ENCODE measurements around the gene TSSK3.

The TSSK3 gene, protein sequence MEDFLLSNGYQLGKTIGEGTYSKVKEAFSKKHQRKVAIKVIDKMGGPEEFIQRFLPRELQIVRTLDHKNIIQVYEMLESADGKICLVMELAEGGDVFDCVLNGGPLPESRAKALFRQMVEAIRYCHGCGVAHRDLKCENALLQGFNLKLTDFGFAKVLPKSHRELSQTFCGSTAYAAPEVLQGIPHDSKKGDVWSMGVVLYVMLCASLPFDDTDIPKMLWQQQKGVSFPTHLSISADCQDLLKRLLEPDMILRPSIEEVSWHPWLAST

DNA sequence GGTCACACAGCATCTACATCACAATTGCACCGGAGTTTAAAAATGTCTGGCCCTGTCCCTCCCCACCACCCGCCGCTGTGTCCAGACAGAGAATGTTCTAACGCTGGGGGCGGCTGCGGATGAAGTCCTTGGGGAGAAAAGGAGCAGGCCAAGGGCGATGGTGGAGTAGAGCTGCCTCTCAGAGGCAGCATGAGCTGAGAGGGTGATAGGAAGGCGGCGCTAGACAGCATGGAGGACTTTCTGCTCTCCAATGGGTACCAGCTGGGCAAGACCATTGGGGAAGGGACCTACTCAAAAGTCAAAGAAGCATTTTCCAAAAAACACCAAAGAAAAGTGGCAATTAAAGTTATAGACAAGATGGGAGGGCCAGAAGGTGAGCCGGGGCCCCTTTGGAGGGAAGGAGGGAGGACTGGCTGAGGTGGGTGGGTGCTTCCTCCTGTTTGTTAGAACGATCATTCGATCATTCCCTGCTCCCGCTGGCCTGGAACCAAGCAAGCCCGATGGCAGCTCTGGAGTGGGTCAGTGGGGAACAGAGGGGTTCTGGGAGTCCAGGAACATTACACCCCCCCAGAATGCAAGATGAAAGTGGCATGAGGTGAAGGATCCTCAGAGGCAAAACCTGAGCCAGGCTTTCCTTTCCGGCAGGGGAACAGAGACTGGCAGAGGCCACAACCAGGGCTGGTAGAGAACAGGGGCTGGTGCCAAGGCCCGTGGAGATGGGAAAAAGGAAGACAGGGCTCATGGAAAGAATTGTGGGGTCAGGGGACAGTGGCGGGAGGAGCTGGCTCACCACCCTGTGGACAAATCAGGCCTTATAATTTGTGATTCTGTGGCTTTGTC, at the start of gene TSSK3, which contains the start of gene FAM229A:
TSSK3 (plus strand) TSS at position 66 of the 840 bp plus-strand sequence; CDS start at position 229, 163 bp downstream.
FAM229A (minus strand) TSS at position 12 of the 840 bp plus-strand sequence. CDS start 394 bp downstream, outside the sequence.
- DNase-seq (ENCODE audit: low read depth in 2 of 2) = no peak

DNA sequence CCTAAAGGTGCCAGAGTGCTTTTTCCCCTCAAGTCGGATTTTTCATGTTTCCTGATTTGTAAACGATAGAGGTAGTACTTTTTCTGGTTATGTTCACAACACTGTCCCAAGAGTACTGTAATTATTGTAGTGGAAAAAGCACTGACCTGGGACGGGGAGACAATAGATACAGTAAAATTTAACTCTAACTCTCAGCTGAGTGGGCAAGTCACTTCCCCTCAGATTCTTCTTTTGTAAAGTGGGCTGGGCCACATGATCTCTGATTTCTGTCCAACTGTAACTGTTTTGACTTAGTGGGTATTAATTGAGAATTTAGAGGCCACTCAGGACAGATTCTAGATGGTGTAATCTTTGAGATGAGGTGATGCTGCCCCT, 45.4 kb upstream of the TSSK3 start:
- DNase-seq (ENCODE audit: low read depth in 2 of 2) = no peak

DNA sequence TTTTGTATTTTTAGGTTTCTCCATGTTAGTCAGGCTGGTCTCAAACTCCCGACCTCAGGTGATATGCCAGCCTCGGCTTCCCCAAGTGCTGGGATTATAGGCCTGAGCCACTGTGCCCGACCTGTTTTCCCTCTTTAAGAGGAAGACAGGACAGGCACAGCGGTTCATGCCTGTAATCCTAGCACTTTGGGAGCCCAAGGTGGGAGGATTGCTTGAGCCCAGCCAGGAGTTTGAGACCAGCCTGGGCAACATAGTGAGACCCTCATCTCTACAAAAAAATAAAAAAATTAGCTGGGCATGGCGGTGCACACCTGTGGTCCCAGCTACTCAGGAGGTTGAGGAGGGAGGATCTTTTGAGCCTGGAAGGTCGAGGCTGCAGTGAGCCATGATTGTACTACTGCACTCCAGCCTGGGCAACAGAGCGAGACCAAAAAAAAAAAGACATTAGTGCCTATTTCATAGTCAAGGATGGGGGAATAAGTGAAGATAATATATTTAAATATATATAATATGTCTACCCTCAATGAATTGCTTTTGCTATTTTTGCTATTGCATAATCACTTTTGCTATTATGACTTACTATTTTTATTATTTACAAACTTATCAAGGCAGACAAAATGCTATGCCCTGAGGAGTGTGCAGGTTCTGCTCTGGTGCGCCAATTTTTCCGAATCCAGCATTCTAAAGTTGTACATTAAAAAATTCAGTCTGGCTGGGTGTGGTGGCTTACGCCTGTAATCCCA, 44.0 kb upstream of the TSSK3 start:
- no peak for DNase-seq (ENCODE audit: low read depth in 2 of 2)

DNA sequence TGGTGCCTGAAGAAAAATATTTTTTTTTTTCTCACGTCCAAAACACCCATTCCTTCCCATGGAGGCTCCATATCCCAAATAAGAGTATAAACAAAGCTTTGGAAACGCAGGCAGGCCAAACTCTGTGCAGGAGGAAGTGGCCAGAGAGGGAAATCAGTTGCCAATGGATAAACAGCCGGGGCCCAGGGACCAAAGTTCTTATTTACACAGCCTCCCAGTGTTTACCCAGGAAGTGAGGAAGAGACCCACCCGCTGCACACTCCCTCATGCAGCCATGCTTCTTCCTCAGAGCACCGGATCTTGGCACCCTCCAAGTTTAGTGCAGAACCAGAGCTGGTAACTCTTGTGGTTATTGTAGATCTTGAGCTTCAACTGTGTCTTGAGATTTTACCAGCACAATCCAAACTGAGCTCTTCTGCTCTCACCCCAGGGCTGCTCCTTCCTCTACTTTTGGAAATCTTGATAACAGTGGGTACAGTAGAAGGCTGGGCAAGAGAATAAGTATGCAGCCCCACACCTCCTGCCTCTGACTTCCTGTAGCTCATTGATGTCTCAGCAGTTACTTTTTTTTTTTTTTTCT, 40.5 kb upstream of the TSSK3 start:
- DNase-seq (ENCODE audit: low read depth in 2 of 2) = no peak

DNA sequence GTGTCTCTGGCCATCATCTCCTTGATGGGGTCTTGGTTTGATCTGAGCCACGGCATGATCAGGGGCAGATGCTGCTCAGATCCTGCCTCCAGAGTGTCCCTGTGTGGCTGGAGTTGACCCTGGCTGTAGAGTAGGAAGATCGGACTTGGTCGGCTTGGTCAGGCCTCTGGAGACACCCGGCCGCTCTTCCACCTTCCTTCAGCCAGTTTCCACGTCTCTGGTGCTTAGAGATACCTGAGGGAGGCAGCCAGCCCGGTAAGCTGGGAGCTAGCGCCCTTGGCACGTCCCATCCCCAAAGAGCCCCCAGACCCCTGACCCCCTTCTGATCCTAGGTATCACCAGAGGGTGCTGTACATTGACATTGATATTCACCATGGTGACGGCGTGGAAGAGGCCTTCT, 35.1 kb upstream of the TSSK3 start:
- no peak for DNase-seq (ENCODE audit: low read depth in 2 of 2)

DNA sequence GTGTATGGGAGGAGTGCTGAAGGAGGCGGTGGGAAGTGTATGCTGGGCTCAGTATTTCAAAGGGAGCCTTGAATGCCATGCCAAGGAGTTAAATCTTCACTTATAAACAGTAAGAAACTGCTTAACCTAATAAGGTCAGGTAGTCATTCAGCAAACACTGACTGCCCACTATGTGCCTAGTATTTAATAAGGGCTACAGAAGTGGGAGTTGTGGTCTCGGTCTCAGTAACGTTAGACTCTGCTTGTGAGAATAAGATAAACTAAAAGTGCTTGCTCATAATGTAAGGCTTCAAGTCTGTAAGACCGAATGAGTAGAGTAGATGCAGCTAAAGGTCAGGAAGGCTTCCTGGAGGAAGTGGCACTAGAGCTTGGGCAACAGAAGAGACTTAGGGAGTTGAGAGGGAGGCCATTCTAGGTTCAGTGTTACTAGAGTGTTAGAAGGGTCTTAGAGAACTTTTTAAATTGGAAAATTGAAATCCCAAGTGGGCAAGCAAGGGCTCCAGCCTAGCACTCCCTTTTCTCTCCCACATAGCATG, 32.3 kb upstream of the TSSK3 start:
- no peak for DNase-seq (ENCODE audit: low read depth in 2 of 2)

DNA sequence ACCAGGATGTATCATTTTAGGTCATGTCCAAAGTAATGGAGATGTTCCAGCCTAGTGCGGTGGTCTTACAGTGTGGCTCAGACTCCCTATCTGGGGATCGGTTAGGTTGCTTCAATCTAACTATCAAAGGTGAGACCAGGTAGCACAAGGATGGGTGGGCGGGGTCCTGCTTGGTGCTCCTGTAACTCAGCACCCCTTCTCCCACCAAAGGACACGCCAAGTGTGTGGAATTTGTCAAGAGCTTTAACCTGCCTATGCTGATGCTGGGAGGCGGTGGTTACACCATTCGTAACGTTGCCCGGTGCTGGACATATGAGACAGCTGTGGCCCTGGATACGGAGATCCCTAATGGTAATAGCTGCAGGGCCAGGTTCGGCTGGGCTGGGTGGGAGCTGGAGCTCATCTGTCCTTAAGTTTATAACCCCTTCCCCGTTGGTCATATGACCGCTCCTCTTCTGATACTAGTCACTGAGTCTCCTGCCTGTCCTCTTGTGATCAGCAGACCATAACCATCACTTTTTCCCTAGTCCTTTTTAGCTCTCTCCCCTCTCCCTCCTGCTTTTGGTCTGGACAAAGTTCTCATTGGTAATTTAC, 31.7 kb upstream of the TSSK3 start:
- DNase-seq (ENCODE audit: low read depth in 2 of 2) = no peak

DNA sequence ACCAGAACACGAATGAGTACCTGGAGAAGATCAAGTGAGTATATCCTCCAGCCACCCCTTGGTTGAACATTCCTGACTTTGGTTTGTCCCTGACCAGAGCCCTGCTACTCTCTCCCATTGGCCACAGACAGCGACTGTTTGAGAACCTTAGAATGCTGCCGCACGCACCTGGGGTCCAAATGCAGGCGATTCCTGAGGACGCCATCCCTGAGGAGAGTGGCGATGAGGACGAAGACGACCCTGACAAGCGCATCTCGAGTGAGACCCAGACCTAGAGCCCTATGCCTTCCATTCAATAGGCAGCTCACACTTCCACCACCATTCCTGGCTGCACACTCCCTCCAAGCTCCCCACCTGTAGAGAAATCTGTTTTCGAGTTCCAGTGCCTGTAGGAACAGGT, 30.8 kb upstream of the TSSK3 start:
- no peak for DNase-seq (ENCODE audit: low read depth in 2 of 2)

DNA sequence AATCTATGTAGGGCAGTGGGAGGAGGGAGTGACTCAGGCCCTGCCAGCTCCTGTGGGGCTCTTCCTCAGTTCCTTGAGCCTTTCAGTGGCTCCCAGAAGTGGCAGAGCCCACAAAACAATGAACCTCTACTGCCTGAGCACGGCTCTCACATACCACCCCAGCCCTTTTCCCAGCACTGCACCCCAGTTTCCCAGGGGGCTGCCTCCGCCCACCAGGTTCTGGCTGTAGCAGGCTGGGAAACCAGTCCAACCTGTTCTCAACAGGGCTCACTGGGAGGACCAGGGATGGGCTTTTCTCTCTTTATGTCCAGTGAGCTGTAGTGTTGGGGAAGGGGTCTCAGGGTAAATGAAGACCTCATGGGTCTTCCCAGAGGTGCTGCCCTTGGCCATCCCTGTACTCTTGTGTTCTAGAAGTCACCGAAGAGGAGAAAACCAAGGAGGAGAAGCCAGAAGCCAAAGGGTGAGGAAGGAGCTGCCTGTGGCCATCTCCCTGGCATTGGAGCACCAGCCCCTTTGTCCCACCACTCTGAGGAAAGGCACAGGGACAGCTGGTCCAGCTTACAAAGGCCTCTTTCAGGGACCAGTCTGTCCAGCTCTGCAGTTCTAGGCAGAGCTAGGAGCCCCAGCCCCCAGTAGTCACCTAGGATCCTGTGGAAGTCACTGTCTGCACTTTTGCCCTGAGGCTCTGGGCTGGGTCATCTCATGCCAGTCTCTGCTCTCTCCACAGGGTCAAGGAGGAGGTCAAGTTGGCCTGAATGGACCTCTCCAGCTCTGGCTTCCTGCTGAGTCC, 29.9 kb upstream of the TSSK3 start:
- DNase-seq (ENCODE audit: low read depth in 2 of 2) = no peak

DNA sequence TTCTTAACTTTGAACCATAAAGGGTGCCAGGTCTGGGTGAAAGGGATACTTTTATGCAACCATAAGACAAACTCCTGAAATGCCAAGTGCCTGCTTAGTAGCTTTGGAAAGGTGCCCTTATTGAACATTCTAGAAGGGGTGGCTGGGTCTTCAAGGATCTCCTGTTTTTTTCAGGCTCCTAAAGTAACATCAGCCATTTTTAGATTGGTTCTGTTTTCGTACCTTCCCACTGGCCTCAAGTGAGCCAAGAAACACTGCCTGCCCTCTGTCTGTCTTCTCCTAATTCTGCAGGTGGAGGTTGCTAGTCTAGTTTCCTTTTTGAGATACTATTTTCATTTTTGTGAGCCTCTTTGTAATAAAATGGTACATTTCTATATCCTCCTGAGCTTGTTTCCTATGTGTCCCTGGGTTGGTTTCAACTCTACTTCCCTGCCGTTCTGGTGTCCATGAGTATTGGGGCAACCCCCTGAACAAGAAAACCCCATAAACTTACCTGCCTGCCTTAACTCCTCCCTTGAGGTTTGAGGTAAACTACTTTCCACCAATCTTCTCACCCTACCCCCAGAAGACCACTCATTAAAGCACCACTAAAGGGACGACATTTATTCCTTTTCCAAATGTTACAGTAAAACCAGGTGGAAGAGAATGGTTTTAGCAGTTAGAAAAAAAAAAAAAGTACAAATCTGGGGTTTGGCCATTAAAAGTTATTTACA, 28.9 kb upstream of the TSSK3 start:
- DNase-seq (ENCODE audit: low read depth in 2 of 2) = no peak

DNA sequence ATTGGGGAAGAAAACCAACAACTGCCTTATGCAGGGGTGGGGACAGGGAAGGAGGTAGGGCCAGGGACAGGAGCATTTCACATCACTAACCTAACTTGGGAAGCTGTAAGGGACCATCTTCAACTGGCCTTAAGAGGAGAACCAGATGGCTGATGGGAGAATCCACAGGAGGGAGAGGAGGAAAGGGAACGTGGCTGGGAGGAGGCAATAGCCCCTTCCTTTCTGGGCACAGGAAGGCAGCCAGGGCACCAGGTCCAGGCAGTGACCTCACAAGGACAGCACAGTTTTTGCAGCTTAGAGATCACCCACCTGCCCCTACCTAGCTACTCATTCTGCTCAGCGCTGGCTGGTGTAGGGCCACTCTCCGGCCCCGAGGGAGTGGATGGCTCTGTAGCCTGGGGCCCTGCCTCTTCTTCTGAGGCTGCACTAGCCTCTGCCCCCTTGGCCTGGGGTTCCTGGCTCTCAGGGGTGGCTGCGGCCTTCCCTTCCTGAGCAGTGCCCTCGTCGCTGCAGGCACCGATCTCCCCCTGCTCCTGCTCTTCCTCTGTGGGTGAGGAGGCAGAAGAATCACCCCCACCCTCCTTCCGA, 28.0 kb upstream of the TSSK3 start:
- no peak for DNase-seq (ENCODE audit: low read depth in 2 of 2)

DNA sequence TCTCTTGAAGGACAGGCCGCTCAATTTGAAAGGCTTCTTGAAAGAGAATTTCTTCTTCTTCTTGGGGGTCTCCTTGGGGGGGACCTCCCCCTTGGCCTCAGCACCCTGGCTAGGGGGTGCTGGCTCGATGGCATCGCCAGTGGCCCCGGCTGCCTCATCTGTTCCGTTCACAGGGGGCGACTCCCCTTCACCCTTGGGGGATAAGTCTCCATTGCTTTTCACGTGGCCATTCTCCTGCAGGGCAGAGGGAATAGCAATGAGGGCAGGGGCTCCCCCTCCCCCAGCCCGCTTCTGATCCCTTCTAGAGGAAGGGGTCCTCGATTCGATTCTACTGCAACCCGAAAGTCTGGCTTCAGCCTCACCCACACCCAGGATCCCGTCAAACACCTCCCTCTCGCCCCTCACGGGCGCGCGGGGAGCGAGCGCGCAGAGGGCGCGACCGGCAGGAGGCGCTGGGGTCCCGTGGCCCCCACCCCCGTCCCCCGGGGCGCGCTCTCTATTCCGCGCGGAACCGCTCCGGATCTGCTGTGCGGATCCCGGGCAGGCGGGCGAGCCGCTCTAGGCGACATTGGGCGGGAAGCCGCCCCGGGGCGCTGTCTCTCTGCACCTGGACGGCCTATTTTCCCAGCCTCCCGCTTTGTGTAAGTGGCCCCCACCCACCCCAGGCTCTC, 27.3 kb upstream of the TSSK3 start:
- peak in 1 of 2 donors; percentile 31 for DNase-seq (ENCODE audit: low read depth in 2 of 2)

DNA sequence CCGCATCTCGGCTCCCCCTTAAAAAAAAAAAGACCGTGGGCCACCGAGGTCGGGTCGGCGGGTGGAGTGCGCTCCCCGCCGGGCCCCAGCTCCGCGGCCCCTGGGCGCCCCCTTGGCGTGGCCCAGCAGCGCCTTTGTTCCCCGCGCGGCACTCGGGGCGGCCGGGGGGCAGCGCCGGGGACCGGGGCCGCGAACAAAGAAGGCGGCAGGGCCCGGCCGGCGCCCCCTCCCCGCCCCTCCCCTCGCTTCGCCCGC, 26.9 kb upstream of the TSSK3 start:
- DNase-seq (ENCODE audit: low read depth in 2 of 2) = no peak

DNA sequence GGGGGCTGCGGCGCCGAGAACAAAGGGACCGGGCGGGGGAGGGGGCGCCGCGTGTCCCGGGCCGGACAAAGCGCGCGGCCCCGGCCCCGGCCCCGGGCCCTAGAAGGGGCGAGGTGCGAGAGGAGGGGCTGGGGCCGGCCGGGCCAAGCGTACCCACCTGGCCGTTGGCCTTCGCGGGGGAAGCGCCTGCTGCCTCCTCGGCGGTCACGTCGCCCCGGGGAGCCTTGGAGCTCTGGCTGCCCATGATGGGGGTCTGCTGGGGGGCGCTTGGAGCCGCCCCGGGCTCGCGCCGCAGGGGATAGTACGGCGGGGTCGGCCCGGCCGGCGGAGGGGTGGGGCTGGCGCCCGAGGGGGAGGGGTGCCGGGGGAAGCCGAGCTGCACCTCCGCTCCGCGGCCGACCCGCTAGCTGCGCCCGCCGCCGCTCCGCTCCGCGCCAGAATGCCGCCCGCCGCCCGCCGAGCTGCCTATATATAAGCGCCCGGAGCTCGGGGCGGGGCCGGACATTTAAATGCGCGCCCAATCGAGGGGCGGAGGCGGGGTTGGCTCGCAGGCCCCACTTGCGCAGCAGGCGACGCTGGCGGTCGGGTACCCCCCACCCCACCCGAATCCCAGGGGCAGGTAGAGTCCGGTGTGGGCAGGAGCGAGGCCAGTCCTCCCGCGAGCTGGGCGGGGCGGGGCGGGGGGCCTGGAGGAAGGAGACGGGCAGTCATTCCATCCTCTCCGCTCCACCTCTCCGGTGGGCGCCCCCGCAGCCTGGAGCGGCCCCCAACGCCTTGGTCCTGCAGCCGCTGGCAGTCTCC, 26.3 kb upstream of the TSSK3 start, which contains the start of gene MARCKSL1:
MARCKSL1 (minus strand) TSS at position 444 of the 801 bp plus-strand sequence; CDS start at position 244, 200 bp downstream.
- DNase-seq (ENCODE audit: low read depth in 2 of 2) = peak; percentile 75 to 76

DNA sequence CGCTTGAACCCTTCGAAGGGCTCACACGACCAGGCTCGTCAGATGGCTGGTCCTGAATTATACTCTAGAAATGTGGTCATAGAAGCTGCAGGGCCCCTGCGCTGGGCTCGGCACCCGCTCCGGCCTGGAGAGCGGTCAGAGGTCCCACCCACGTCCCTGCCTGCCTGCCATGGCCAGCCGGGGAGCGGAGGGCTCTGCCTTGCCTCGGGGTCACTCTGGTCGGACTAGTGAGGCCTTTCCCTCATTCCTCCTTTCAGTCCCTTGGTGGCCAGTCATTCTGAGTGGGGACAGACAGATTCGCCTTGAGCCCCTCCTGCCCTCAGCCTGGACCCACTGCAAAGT, 25.8 kb upstream of the TSSK3 start:
- no peak for DNase-seq (ENCODE audit: low read depth in 2 of 2)

DNA sequence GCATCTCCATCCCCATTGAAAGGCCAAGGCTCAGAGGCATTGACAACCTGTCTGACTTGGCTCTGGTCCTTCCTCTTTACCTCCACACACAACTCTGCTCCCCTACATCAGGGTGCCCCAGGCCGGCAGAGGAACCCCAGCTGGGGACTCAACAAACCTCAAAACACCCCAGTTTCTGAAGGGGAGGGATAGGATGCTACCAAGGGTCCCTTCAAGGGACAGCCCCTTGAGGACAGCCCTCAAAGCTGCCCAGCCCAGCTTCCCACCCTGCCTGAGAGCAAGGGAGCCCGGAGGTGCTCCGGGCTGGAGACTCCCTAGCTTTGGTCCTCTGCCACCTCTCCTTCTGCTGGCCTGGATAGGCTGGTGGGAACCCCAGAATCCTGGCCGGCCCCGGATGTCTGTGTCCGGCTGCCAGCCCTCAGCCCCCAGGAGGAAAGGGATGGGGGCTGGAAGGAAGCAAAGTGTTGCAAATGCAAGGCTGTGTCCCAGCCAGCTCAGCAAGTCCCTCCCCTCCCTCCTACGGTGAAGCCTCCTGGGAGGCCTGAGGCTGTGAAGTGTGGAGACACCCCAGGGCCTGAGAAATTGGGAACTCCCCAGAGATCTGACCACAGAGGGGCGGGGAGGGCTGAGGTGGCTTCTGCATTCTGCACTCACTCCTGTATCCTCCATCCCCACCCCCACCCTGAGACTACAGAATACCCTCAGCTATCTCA, 25.2 kb upstream of the TSSK3 start:
- peak in 1 of 2 donors; percentile 49 for DNase-seq (ENCODE audit: low read depth in 2 of 2)

DNA sequence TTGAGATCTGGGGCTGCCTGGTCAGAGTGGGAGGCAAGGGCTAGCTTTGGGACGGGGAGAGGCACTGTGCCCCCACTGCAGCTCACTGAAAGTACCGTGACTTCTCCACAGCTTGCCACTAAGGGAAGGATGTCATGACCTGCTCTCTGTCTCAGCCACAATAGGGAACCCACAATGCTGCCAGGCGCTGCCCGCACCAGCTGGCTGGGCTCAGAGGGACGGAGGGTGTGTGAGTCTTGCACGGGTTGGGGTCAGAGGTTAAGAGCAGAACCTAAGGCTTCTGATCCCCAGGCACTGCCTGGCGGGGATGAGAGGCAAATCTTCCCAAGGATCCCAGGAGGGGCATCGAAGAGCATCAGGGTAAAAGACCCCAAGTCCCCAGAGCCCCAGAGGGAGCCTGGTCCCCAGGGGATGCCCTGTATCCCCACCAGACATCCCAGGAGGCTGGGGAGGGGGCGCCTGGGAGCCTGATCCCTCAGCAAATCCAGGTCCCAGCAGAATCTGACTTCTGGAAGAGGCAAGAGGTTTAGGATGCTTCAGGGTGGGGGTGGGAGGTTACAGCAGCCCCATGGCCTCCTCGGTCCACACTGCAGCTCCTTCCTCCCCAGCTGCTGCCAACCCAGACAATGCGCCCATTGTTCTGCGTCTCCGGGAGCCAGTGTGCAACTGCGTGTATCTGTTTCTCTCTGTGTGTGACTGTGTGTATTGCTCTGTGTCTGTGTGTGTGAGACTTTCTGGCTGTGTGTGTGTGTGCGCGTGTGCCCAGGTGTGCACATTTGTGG, 24.3 kb upstream of the TSSK3 start:
- no peak for DNase-seq (ENCODE audit: low read depth in 2 of 2)
